ENCODE measurements around the gene PROZ. TPM values are rescaled to one million over a fixed set of nuclear protein-coding genes. Genes with fewer than 3 reads are reported as not detected.
A peak's percentile ranks its signal among the peaks of the same experiment; 100 is the strongest.

Gene PROZ
- total and polyA plus RNA-seq, 2 of the 13 experiments (the other 11 are each of a cell fraction or from before 2014, with no cell fraction given), result 5.6 to 22.5 TPM

DNA sequence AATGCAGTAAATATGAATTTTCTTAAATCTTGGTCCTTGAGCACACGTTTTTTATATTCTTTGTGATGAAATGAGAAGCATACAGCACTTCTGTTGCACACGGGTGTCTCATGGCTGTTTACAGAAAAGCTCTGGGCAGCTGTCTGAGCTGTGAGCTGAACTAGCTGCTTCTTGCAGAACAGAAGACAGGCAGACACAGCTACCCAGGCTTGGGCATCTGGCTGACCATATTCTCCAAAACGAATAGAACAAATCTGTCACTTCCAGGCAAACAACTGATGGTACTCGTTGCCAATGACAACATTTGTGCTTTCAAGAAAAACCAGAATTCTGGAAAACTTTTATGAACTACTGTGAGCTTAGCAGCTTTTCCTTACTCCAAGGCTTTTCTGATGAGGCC, 33.8 kb downstream of the PROZ start (continued):
- TF ChIP-seq, protein P1, sequence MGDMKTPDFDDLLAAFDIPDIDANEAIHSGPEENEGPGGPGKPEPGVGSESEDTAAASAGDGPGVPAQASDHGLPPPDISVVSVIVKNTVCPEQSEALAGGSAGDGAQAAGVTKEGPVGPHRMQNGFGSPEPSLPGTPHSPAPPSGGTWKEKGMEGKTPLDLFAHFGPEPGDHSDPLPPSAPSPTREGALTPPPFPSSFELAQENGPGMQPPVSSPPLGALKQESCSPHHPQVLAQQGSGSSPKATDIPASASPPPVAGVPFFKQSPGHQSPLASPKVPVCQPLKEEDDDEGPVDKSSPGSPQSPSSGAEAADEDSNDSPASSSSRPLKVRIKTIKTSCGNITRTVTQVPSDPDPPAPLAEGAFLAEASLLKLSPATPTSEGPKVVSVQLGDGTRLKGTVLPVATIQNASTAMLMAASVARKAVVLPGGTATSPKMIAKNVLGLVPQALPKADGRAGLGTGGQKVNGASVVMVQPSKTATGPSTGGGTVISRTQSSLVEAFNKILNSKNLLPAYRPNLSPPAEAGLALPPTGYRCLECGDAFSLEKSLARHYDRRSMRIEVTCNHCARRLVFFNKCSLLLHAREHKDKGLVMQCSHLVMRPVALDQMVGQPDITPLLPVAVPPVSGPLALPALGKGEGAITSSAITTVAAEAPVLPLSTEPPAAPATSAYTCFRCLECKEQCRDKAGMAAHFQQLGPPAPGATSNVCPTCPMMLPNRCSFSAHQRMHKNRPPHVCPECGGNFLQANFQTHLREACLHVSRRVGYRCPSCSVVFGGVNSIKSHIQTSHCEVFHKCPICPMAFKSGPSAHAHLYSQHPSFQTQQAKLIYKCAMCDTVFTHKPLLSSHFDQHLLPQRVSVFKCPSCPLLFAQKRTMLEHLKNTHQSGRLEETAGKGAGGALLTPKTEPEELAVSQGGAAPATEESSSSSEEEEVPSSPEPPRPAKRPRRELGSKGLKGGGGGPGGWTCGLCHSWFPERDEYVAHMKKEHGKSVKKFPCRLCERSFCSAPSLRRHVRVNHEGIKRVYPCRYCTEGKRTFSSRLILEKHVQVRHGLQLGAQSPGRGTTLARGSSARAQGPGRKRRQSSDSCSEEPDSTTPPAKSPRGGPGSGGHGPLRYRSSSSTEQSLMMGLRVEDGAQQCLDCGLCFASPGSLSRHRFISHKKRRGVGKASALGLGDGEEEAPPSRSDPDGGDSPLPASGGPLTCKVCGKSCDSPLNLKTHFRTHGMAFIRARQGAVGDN (CRISPR knock-in tag; IDR thresholded peaks at IDR 0.05), result no peak
- no peak for TF ChIP-seq ZNF264 (CRISPR knock-in tag; IDR thresholded peaks at IDR 0.05)

DNA sequence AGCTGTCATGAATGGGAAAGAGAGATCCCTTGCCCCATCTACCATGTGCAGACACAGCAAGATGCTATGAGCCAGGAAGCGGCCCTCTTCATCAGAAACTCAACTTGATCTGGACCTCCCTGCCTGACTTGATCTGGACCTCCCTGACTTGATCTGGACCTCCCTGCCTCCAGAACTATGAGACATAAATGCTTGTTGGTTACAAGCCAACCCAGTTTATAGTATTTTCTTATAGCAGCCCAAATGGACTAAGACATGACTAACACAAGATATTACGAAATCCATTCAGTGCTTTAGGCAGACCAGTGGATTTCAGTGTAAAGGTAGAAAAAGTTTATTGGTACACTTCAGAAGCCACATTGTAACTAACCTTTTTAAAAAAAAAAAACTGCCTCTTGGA, 34.5 kb downstream of the PROZ start:
- Histone ChIP-seq H3K9me3 (ENCODE audit: low read length) (no peaks in the 10 kb centered on the region), H3K4me2 (ENCODE audit: low read depth, low read length) (no peak overlapping the region), H3K79me2 (ENCODE audit: insufficient read depth, low read length) (no peaks in the 10 kb centered on the region), H4K20me1 (ENCODE audit: insufficient read depth, low read length) (no peaks in the 10 kb centered on the region), H3K36me3 (replicated peaks in 1 of 2; ENCODE audit: control insufficient read depth in 1 of 2, insufficient read depth in 2 of 2, low read length in 2 of 2) (peaks cover 32 to 84% of the 10 kb centered on the region in 2 experiments), H3K27me3 (ENCODE audit: control insufficient read depth in 1 of 2, insufficient read depth in 2 of 2, low read length in 2 of 2) (no peaks in the 10 kb centered on the region), H3K9ac (ENCODE audit: insufficient read depth, low read depth, low read length) (no peak overlapping the region), H3K4me3 (replicated peaks in 1 of 3; ENCODE audit: insufficient read depth in 1 of 3, low read depth in 2 of 3, low read length in 3 of 3) (no peak overlapping the region), H3K27ac (ENCODE audit: extremely low read length, insufficient read depth, low read length) (no peak overlapping the region), H3K4me1 (ENCODE audit: insufficient read depth, low read length) (no peaks in the 10 kb centered on the region), H2AFZ (ENCODE audit: low read length) (no peak overlapping the region)
- intact Hi-C loops (cut with micrococcal nuclease; ENCODE audit: unreplicated experiment), result no loop called here
- DNase-seq (ENCODE audit: low spot score), result no peak
- WGBS (ENCODE audit: low lambda C conversion rate), result 96% methylated on average over 2 of the region's 2 CpGs
- in situ Hi-C loops (cut with HindIII; ENCODE audit: extremely low pct_ligation_motif_present, low pct_unique_long_range_greater_than_20kb), result no loop called here
- no peak for FAIRE-seq
- TF ChIP-seq ZNF672 (CRISPR knock-in tag; IDR thresholded peaks at IDR 0.05) (no peak), FOXM1 (CRISPR knock-in tag; IDR thresholded peaks at IDR 0.05) (no peak), CEBPB (IDR thresholded peaks at IDR 0.05; ENCODE audit: borderline replicate concordance, low read depth, low read length) (peak; percentile 76)
- TF ChIP-seq, protein P2, sequence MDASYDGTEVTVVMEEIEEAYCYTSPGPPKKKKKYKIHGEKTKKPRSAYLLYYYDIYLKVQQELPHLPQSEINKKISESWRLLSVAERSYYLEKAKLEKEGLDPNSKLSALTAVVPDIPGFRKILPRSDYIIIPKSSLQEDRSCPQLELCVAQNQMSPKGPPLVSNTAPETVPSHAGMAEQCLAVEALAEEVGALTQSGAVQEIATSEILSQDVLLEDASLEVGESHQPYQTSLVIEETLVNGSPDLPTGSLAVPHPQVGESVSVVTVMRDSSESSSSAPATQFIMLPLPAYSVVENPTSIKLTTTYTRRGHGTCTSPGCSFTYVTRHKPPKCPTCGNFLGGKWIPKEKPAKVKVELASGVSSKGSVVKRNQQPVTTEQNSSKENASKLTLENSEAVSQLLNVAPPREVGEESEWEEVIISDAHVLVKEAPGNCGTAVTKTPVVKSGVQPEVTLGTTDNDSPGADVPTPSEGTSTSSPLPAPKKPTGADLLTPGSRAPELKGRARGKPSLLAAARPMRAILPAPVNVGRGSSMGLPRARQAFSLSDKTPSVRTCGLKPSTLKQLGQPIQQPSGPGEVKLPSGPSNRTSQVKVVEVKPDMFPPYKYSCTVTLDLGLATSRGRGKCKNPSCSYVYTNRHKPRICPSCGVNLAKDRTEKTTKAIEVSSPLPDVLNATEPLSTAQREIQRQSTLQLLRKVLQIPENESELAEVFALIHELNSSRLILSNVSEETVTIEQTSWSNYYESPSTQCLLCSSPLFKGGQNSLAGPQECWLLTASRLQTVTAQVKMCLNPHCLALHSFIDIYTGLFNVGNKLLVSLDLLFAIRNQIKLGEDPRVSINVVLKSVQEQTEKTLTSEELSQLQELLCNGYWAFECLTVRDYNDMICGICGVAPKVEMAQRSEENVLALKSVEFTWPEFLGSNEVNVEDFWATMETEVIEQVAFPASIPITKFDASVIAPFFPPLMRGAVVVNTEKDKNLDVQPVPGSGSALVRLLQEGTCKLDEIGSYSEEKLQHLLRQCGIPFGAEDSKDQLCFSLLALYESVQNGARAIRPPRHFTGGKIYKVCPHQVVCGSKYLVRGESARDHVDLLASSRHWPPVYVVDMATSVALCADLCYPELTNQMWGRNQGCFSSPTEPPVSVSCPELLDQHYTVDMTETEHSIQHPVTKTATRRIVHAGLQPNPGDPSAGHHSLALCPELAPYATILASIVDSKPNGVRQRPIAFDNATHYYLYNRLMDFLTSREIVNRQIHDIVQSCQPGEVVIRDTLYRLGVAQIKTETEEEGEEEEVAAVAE (CRISPR knock-in tag; IDR thresholded peaks at IDR 0.05; ENCODE audit: borderline replicate concordance), result no peak
- no peak for ATAC-seq
- no TSS peak for BruUV-seq (replicated peaks)
- POLR2A ChIA-PET, result interaction anchor here (1.4 kb wide), 1 partner anchor 17 kb away, joined by 3 read pairs; the partner anchor contains the start of gene CUL4A
- CTCF ChIA-PET (ENCODE audit: low intra/inter-chr PET ratio, low total read pairs), result no interaction called here

Data from HepG2 (cell line).